Lower lobe of right lung (tissue), 2 donors: ENCODE results near the gene MYO1D. TPM values are rescaled to one million over a fixed set of nuclear protein-coding genes. Genes with fewer than 3 reads are reported as not detected.

Experiments
- ATAC-seq, 2 donors: fragments of 200-7000 bp; cut with Tn5 transposase; one replicate each; pipeline ENCODE4 v1.9.1; 2020 to 2022; ENCODE audit warnings: mild to moderate bottlenecking in 2 of 2, moderate library complexity in 2 of 2
- DNase-seq: peaks from one replicate; pipeline ENCODE4 v3.0.0-alpha.2; 2020
- H3K27ac ChIP-seq: fragments of 200-600 bp; one replicate; pipeline ENCODE4 v1.8.0; 2022
- H3K27me3 ChIP-seq: fragments of 200-600 bp; one replicate; pipeline ENCODE4 v1.8.0; 2022; ENCODE audit warnings: low read depth
- H3K36me3 ChIP-seq: fragments of 200-600 bp; one replicate; pipeline ENCODE4 v1.8.0; 2022; ENCODE audit warnings: mild to moderate bottlenecking
- H3K4me1 ChIP-seq: fragments of 200-600 bp; one replicate; pipeline ENCODE4 v1.8.0; 2022
- H3K4me3 ChIP-seq: fragments of 200-600 bp; one replicate; pipeline ENCODE4 v1.8.0; 2022; ENCODE audit warnings: mild to moderate bottlenecking
- H3K9me3 ChIP-seq: fragments of 200-600 bp; one replicate; pipeline ENCODE4 v1.8.0; 2022
- intact Hi-C: fragments of 100-400 bp; cut with DNase I; formaldehyde crosslinking; loops from one replicate; pipeline ENCODE4 v1.11.0; 2022
- total RNA-seq: library from RNA; stranded (reverse); fragmentation: NEBNext Ultra II Directional; extraction: Animal tissue kit (Norgen Biotek cat#: 25700); gene quantifications from one replicate; pipeline ENCODE4 v1.2.1, GENCODE V29; 2021
- TF ChIP-seq, protein P1 (sequence below): fragments of 200-600 bp; IDR thresholded peaks from one replicate; pipeline ENCODE4 v1.8.0; 2022; ENCODE audit warnings: antibody characterized with exemption, mild to moderate bottlenecking
- donor health status: DM: no; HTN: yes; CAD: no; lungs with severe emphysema.

Gene MYO1D
- total RNA-seq, 1 donor from 2014 or later, result 58.0 TPM

DNA sequence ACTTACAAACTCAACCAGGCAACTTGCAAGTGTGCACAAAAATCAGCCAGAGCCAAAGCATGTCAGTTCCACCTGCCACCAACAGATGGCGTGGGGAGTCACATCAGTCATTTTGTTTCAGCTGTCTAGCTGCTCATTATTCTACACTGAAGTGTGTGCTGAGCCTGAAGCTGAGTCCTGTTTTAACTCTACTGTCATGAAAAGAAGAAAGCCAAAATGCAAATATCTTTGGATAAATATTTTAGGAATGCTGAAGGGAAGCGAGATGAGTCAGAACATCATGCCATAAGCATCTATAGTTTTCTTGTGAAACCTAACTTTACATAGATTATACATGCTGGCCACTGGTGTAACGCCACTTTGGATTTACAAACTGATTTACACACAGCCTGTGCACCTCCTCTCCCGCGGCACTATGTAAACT is 217.5 kb downstream of the MYO1D start:
- intact Hi-C loops, result no loop called here
- Histone ChIP-seq H3K27ac (no peak overlapping the region), H3K9me3 (no peaks in the 10 kb centered on the region), H3K4me1 (no peaks in the 10 kb centered on the region), H3K4me3 (no peak overlapping the region), H3K36me3 (peaks cover 6% of the 10 kb centered on the region), H3K27me3 (no peaks in the 10 kb centered on the region)
- TF ChIP-seq, protein P1, sequence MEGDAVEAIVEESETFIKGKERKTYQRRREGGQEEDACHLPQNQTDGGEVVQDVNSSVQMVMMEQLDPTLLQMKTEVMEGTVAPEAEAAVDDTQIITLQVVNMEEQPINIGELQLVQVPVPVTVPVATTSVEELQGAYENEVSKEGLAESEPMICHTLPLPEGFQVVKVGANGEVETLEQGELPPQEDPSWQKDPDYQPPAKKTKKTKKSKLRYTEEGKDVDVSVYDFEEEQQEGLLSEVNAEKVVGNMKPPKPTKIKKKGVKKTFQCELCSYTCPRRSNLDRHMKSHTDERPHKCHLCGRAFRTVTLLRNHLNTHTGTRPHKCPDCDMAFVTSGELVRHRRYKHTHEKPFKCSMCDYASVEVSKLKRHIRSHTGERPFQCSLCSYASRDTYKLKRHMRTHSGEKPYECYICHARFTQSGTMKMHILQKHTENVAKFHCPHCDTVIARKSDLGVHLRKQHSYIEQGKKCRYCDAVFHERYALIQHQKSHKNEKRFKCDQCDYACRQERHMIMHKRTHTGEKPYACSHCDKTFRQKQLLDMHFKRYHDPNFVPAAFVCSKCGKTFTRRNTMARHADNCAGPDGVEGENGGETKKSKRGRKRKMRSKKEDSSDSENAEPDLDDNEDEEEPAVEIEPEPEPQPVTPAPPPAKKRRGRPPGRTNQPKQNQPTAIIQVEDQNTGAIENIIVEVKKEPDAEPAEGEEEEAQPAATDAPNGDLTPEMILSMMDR, result peak; percentile 95
- DNase-seq (peak; percentile 58), ATAC-seq (peak; percentile 78 to 84)

DNA sequence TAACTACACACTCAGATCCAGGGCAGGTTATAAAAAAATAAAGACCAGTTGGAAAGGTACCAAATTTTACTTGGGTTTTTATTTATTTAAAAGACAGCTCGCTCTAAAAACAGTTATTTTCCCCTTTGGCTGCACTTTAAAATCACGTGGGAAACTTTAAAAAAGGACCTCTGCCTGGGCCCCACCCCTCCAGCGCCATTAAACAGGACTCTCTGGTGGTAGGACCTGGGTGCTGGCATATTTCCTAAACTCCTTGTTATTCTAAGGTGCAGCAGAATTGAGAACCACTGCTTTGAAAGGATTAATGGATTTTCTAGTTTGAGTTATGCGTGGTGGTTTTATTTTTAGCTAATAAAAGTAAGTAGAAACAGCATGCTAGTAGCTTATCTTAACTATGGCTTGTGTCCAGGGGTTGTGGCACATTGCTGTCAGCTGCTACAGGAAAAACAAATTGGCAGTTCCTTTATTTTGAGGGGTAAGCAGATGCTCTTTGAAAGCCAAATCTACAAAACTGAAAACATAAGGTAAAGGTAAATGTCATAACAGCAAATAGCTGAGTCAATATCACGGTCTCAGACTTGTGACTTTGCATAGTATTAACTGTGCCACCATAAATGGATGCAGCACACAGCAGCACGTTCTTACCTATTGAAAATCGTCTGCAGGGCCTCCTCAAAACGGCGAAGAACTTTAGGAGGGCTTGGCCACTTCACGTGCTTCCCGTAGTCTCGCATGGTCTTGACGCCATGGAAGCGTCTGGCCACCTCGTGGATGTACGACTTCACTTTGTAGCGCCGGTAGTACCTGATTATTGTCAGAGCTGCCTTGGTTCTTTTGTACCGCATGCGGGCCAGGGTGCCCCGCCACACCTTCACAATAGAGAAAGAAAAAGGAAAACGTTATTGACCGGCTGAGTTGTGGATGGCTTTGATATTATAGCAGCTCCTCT is 218.2 kb downstream of the MYO1D start:
- DNase-seq (no peak), ATAC-seq (no peak)
- Histone ChIP-seq H3K4me1 (no peaks in the 10 kb centered on the region), H3K9me3 (no peaks in the 10 kb centered on the region), H3K27me3 (no peaks in the 10 kb centered on the region), H3K27ac (no peak overlapping the region), H3K36me3 (peaks cover 13% of the 10 kb centered on the region), H3K4me3 (no peak overlapping the region)
- TF ChIP-seq, protein P1, result no peak
- intact Hi-C loops, result no loop called here

DNA sequence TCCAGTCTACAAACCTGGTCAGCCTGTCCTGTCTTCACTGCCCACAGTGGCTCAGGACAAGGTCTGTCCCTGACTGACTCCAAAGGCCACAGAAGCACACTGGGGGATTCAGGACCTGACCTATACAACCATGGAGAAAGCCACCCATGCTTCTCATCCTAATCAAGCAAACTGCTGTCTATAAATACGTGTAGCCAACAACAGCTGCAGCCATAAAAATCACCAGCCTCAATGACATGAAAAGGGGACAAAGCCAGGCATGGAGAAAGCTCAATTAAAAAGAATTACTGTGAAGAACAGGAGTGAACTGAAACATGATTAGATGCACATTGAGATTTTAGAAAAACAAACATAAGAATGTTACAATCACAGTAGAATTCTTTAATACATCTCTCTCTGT is 220.0 kb downstream of the MYO1D start:
- TF ChIP-seq, protein P1, result no peak
- H3K27ac ChIP-seq, result no peak overlapping the region
- peaks cover 29% of the 10 kb centered on the region for H3K36me3 ChIP-seq
- no peak for DNase-seq
- intact Hi-C loops, result no loop called here
- no peaks in the 10 kb centered on the region for H3K9me3 ChIP-seq
- H3K4me3 ChIP-seq, result no peak overlapping the region
- H3K4me1 ChIP-seq, result no peaks in the 10 kb centered on the region
- H3K27me3 ChIP-seq, result no peaks in the 10 kb centered on the region
- ATAC-seq, result no peak

GRCh38 chr17:32654324-32654723 is 222.6 kb downstream of the MYO1D start:
- DNase-seq (no peak), ATAC-seq (no peak)
- TF ChIP-seq, protein P1, result no peak
- H3K4me1 ChIP-seq, result no peaks in the 10 kb centered on the region
- no peak overlapping the region for H3K4me3 ChIP-seq
- intact Hi-C loops, result no loop called here
- peaks cover 10% of the 10 kb centered on the region for H3K9me3 ChIP-seq
- H3K27ac ChIP-seq, result no peak overlapping the region
- H3K27me3 ChIP-seq, result no peaks in the 10 kb centered on the region
- peaks cover 39% of the 10 kb centered on the region for H3K36me3 ChIP-seq

DNA sequence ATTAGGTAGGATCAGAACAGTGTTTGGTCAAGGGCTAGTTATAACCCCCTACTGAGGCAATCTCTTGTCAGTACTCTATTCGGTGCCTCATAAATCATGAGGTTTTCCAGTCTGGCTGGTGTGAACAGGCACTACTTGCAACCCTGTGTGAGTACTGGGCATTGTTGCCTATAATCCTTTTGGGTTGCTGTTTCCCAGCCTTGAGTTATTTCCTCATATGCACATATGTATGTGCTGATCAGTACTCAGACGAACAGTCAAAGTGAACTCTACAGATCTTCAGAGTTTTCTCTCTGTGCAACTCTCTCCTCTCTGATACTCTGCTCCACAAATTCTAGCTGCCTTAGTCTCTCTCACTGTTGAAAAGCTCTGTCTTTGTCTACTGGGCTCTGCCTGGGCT is 225.8 kb downstream of the MYO1D start:
- H3K27ac ChIP-seq, result no peak overlapping the region
- H3K4me1 ChIP-seq, result no peaks in the 10 kb centered on the region
- H3K27me3 ChIP-seq, result no peaks in the 10 kb centered on the region
- no peak overlapping the region for H3K4me3 ChIP-seq
- intact Hi-C loops, result no loop called here
- peaks cover 10% of the 10 kb centered on the region for H3K9me3 ChIP-seq
- DNase-seq, result no peak
- H3K36me3 ChIP-seq, result peaks cover 33% of the 10 kb centered on the region
- ATAC-seq, result no peak
- TF ChIP-seq, protein P1, result no peak
